CD4-positive, alpha-beta T cell treated with Interleukin-4 for 4 hours (primary cell): ENCODE measurements around the gene FER1L5.

ENCODE experiments used
- DNase-seq: peaks from one replicate; pipeline ENCODE4 v3.0.0-alpha.2; 2020

The FER1L5 gene

GRCh38 chr2:96642564-96643360 lies at the start of gene FER1L5:
Gene FER1L5, plus strand, starts transcription at chr2:96642764. Its CDS starts 73 bp downstream, at chr2:96642837.
- no peak for DNase-seq

- DNase-seq: peak; percentile 2
These were observed 48.3 kb upstream of the FER1L5 start for GRCh38 chr2:96594282-96594681.

GRCh38 chr2:96594691-96595152 lies 47.8 kb upstream of the FER1L5 start:
- peak; percentile 32 for DNase-seq

GRCh38 chr2:96596596-96596995 lies 46.0 kb upstream of the FER1L5 start:
- DNase-seq: no peak

GRCh38 chr2:96599941-96600340 lies 42.6 kb upstream of the FER1L5 start:
- no peak for DNase-seq

- no peak for DNase-seq
These were observed 40.9 kb upstream of the FER1L5 start for GRCh38 chr2:96601382-96602292.

GRCh38 chr2:96602330-96602823 lies 40.2 kb upstream of the FER1L5 start:
- no peak for DNase-seq

- no peak for DNase-seq
These were observed 38.5 kb upstream of the FER1L5 start for GRCh38 chr2:96604104-96604503.

- DNase-seq: no peak
These were observed 33.8 kb upstream of the FER1L5 start for GRCh38 chr2:96608469-96609455.

- no peak for DNase-seq
These were observed 26.4 kb upstream of the FER1L5 start for GRCh38 chr2:96616128-96616527.

- DNase-seq: no peak
These were observed 26.0 kb upstream of the FER1L5 start for GRCh38 chr2:96616535-96616934.

- DNase-seq: no peak
These were observed 25.6 kb upstream of the FER1L5 start for GRCh38 chr2:96617012-96617411.

- no peak for DNase-seq
These were observed 23.8 kb upstream of the FER1L5 start for GRCh38 chr2:96618596-96619283.

GRCh38 chr2:96622544-96622943 lies 20.0 kb upstream of the FER1L5 start:
- DNase-seq: no peak

GRCh38 chr2:96623116-96623515 lies 19.4 kb upstream of the FER1L5 start:
- no peak for DNase-seq

- DNase-seq: no peak
These were observed 16.7 kb upstream of the FER1L5 start for GRCh38 chr2:96625571-96626552.

GRCh38 chr2:96626553-96626942 lies 16.0 kb upstream of the FER1L5 start:
- no peak for DNase-seq

GRCh38 chr2:96631804-96632435 lies 10.6 kb upstream of the FER1L5 start:
- DNase-seq: no peak

GRCh38 chr2:96633641-96634040 lies 8.9 kb upstream of the FER1L5 start:
- no peak for DNase-seq
